A549 (cell line): Measurements from ENCODE around the gene CALN1.

ENCODE experiments used
- POLR2A ChIP-seq: IDR thresholded peaks from 2 replicates; pipeline ENCODE4 v1.6.1; 2012; ENCODE audit warnings: mild to moderate bottlenecking, low read length
- TF ChIP-seq, protein P1 (sequence below): fragments of >200 bp; sonication (Bioruptor Twin); formaldehyde crosslinking; IDR thresholded peaks from 3 replicates; pipeline ENCODE4 v1.5.1; 2016
- TF ChIP-seq, protein P2 (sequence below): IDR thresholded peaks from 2 replicates; pipeline ENCODE4 v1.6.1; 2012
- TF ChIP-seq, protein P3 (sequence below): IDR thresholded peaks from 2 replicates; pipeline ENCODE4 v1.6.1; 2012; ENCODE audit warnings: low read depth, borderline replicate concordance

DNA sequence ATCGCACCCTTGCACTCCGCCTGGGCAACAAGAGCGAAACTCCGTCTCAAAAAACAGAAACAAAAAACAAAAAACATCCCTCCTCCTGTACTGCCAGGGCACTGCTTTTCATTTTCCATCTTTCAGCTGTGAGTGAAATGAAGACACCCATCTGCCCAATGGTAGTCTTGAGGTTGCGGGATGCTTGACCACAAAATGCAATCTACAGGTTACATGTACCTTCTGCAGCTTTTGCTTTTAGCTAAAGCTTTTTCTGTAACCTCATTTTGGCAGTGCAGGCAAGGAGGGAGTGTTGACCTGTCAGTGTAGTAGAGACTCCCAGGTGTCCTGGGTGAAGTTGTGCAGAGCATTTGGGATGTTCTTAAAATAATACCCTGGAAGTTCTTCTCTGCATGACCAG, 476.5 kb downstream of the CALN1 start:
- TF ChIP-seq, protein P1, sequence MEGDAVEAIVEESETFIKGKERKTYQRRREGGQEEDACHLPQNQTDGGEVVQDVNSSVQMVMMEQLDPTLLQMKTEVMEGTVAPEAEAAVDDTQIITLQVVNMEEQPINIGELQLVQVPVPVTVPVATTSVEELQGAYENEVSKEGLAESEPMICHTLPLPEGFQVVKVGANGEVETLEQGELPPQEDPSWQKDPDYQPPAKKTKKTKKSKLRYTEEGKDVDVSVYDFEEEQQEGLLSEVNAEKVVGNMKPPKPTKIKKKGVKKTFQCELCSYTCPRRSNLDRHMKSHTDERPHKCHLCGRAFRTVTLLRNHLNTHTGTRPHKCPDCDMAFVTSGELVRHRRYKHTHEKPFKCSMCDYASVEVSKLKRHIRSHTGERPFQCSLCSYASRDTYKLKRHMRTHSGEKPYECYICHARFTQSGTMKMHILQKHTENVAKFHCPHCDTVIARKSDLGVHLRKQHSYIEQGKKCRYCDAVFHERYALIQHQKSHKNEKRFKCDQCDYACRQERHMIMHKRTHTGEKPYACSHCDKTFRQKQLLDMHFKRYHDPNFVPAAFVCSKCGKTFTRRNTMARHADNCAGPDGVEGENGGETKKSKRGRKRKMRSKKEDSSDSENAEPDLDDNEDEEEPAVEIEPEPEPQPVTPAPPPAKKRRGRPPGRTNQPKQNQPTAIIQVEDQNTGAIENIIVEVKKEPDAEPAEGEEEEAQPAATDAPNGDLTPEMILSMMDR: no peak
- TF ChIP-seq, protein P2, sequence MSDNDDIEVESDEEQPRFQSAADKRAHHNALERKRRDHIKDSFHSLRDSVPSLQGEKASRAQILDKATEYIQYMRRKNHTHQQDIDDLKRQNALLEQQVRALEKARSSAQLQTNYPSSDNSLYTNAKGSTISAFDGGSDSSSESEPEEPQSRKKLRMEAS: no peak
- TF ChIP-seq POLR2A: no peak
- TF ChIP-seq, protein P3, sequence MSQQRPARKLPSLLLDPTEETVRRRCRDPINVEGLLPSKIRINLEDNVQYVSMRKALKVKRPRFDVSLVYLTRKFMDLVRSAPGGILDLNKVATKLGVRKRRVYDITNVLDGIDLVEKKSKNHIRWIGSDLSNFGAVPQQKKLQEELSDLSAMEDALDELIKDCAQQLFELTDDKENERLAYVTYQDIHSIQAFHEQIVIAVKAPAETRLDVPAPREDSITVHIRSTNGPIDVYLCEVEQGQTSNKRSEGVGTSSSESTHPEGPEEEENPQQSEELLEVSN: no peak
